Trophoblast cell (in vitro differentiated cells and primary cell): ENCODE data around the gene PRPF18.
A peak's percentile ranks its signal among the peaks of the same experiment; 100 is the strongest.

Experiments used
- DNase-seq, 2 donors: peaks; one replicate each; pipeline ENCODE4 v3.0.0-alpha.2; 2016
- H2AFZ ChIP-seq: 2 replicates; pipeline ENCODE4 v1.6.1; 2013; ENCODE audit warnings: low read length, moderate library complexity, mild to moderate bottlenecking; ENCODE audit not compliant: insufficient read depth, poor library complexity
- H2AK5ac ChIP-seq: 2 replicates; pipeline ENCODE4 v1.6.1; 2013; ENCODE audit warnings: mild to moderate bottlenecking, low read length
- H2BK120ac ChIP-seq: 2 replicates; pipeline ENCODE4 v1.6.1; 2013; ENCODE audit warnings: low read length, mild to moderate bottlenecking, moderate library complexity; ENCODE audit not compliant: insufficient read depth, poor library complexity
- H2BK12ac ChIP-seq: 2 replicates; pipeline ENCODE4 v1.6.1; 2013; ENCODE audit warnings: mild to moderate bottlenecking, low read length, moderate library complexity
- H2BK5ac ChIP-seq: 2 replicates; pipeline ENCODE4 v1.6.1; 2013; ENCODE audit warnings: low read length, low read depth, moderate library complexity, mild to moderate bottlenecking; ENCODE audit not compliant: poor library complexity
- H3K14ac ChIP-seq: 2 replicates; pipeline ENCODE4 v1.6.1; 2013; ENCODE audit warnings: mild to moderate bottlenecking, low read length
- H3K18ac ChIP-seq: 2 replicates; pipeline ENCODE4 v1.6.1; 2013; ENCODE audit warnings: mild to moderate bottlenecking, low read length
- H3K23ac ChIP-seq: 2 replicates; pipeline ENCODE4 v1.6.1; 2013; ENCODE audit warnings: low read length
- H3K27ac ChIP-seq: 2 replicates; pipeline ENCODE4 v1.5.1; 2013; ENCODE audit warnings: low read depth, mild to moderate bottlenecking, inconsistent platforms, low read length, moderate library complexity
- H3K27me3 ChIP-seq: 2 replicates; pipeline ENCODE4 v1.6.1; 2013; ENCODE audit warnings: inconsistent platforms, mild to moderate bottlenecking, low read length, moderate library complexity; ENCODE audit not compliant: insufficient read depth
- H3K36me3 ChIP-seq, 2 experiments: 1 replicate in 1 of 2; 2 replicates in 1 of 2; pipeline ENCODE4 v1.6.1; 2013; ENCODE audit warnings: low read length in 2 of 2, mild to moderate bottlenecking in 2 of 2, moderate library complexity in 1 of 2; ENCODE audit not compliant: insufficient read depth in 2 of 2, control insufficient read depth in 1 of 2
- H3K4ac ChIP-seq: 2 replicates; pipeline ENCODE4 v1.6.1; 2013; ENCODE audit warnings: low read depth, mild to moderate bottlenecking, low read length, moderate library complexity
- H3K4me1 ChIP-seq, 2 experiments: 1 replicate in 1 of 2; 2 replicates in 1 of 2; pipeline ENCODE4 v1.6.1; 2013; ENCODE audit warnings: low read length in 2 of 2, mild to moderate bottlenecking in 2 of 2, moderate library complexity in 1 of 2; ENCODE audit not compliant: insufficient read depth in 2 of 2, control insufficient read depth in 1 of 2
- H3K4me2 ChIP-seq: 2 replicates; pipeline ENCODE4 v1.6.1; 2013; ENCODE audit warnings: inconsistent platforms, mild to moderate bottlenecking, low read length, moderate library complexity
- H3K4me3 ChIP-seq: 2 replicates; pipeline ENCODE4 v1.5.1; 2013; ENCODE audit warnings: mild to moderate bottlenecking, low read depth, low read length, inconsistent platforms
- H3K79me1 ChIP-seq: one replicate; pipeline ENCODE4 v1.6.1; 2013; ENCODE audit warnings: low read length
- H3K79me2 ChIP-seq: 2 replicates; pipeline ENCODE4 v1.6.1; 2013; ENCODE audit warnings: low read length, mild to moderate bottlenecking; ENCODE audit not compliant: control insufficient read depth, insufficient read depth, poor library complexity
- H3K9ac ChIP-seq: 2 replicates; pipeline ENCODE4 v1.6.1; 2013; ENCODE audit warnings: mild to moderate bottlenecking, low read length
- H3K9me3 ChIP-seq: 2 replicates; pipeline ENCODE4 v1.6.1; 2013; ENCODE audit warnings: low read depth, mild to moderate bottlenecking, control low read depth, inconsistent platforms, low read length; ENCODE audit not compliant: insufficient read depth
- H4K12ac ChIP-seq: 2 replicates; pipeline ENCODE4 v1.6.1; 2013; ENCODE audit warnings: low read depth, mild to moderate bottlenecking, low read length, moderate library complexity
- H4K8ac ChIP-seq: 2 replicates; pipeline ENCODE4 v1.6.1; 2013; ENCODE audit warnings: low read depth, mild to moderate bottlenecking, low read length, moderate library complexity
- H4K91ac ChIP-seq: one replicate; pipeline ENCODE4 v1.6.1; 2013; ENCODE audit warnings: low read depth, mild to moderate bottlenecking, low read length, moderate library complexity
- WGBS: extraction: QIAGEN DNeasy Blood & Tissue Kit; methylation state at CpG from one replicate; pipeline ENCODE4 v1.1.7; 2013; ENCODE audit warnings: missing lambda C conversion rate; ENCODE audit not compliant: insufficient read length, insufficient coverage; ENCODE audit errors: extremely low coverage; 5-methylcytosine and 5-hydroxymethylcytosine counted together

PRPF18 gene

GRCh38 chr10:13668126-13668525 lies 81.4 kb downstream of the PRPF18 start:
- Histone ChIP-seq H2AK5ac (no peak overlapping the region), H2BK5ac (no peak overlapping the region), H3K36me3 (peaks cover 45 to 52% of the 10 kb centered on the region in 2 experiments), H4K8ac (no peak overlapping the region), H3K9ac (no peak overlapping the region), H3K27me3 (no peaks in the 10 kb centered on the region), H2BK12ac (peak overlapping the region; percentile 19), H2BK120ac (no peak overlapping the region), H3K4ac (no peak overlapping the region), H2AFZ (no peak overlapping the region), H4K12ac (no peak overlapping the region), H3K4me2 (no peak overlapping the region), H3K79me1 (peaks cover 10% of the 10 kb centered on the region), H4K91ac (no peak overlapping the region), H3K4me1 (peaks cover 12 to 21% of the 10 kb centered on the region in 2 experiments), H3K23ac (no peak overlapping the region), H3K18ac (no peak overlapping the region), H3K14ac (no peak overlapping the region), H3K79me2 (peaks cover 3% of the 10 kb centered on the region), H3K4me3 (no peak overlapping the region), H3K27ac (no peak overlapping the region), H3K9me3 (no peaks in the 10 kb centered on the region)
- no peak for DNase-seq
- WGBS = no CpG with 5 or more reads among the region's 4 CpGs

- Histone ChIP-seq H2AFZ (no peak overlapping the region), H3K14ac (peak overlapping the region; percentile 46), H2BK5ac (peak overlapping the region; percentile 62), H4K12ac (peak overlapping the region; percentile 31), H3K4me2 (no peak overlapping the region), H3K79me2 (peaks cover 3% of the 10 kb centered on the region), H2BK120ac (peak overlapping the region; percentile 85), H3K18ac (peak overlapping the region; percentile 83), H2BK12ac (peak overlapping the region; percentile 84), H3K27me3 (no peaks in the 10 kb centered on the region), H3K4me3 (no peak overlapping the region), H3K36me3 (peaks cover 47 to 50% of the 10 kb centered on the region in 2 experiments), H2AK5ac (peak overlapping the region; percentile 52), H4K91ac (peak overlapping the region; percentile 81), H3K4ac (no peak overlapping the region), H3K9me3 (no peaks in the 10 kb centered on the region), H3K79me1 (peaks cover 10% of the 10 kb centered on the region), H3K27ac (peak overlapping the region; percentile 59), H3K23ac (no peak overlapping the region), H3K4me1 (peaks cover 12 to 22% of the 10 kb centered on the region in 2 experiments), H4K8ac (peak overlapping the region; percentile 61), H3K9ac (no peak overlapping the region)
- no CpG with 5 or more reads among the region's 8 CpGs for WGBS
- no peak for DNase-seq
These were observed 82.6 kb downstream of the PRPF18 start for GRCh38 chr10:13669182-13669855.

- Histone ChIP-seq H3K23ac (no peak overlapping the region), H4K12ac (peak overlapping the region; percentile 31), H2AFZ (no peak overlapping the region), H3K27me3 (no peaks in the 10 kb centered on the region), H3K27ac (peak overlapping the region; percentile 59), H3K4me1 (peaks cover 12 to 22% of the 10 kb centered on the region in 2 experiments), H3K18ac (peak overlapping the region; percentile 83), H3K4me3 (no peak overlapping the region), H3K79me2 (peaks cover 3% of the 10 kb centered on the region), H4K91ac (peak overlapping the region; percentile 81), H3K79me1 (peaks cover 10% of the 10 kb centered on the region), H3K4me2 (no peak overlapping the region), H2BK5ac (peak overlapping the region; percentile 58), H3K4ac (no peak overlapping the region), H2BK12ac (peak overlapping the region; percentile 84), H3K36me3 (peaks cover 47 to 54% of the 10 kb centered on the region in 2 experiments), H3K14ac (peak overlapping the region; percentile 46), H2AK5ac (peak overlapping the region; percentile 56), H3K9me3 (no peaks in the 10 kb centered on the region), H4K8ac (peak overlapping the region; percentile 51), H2BK120ac (peak overlapping the region; percentile 85), H3K9ac (no peak overlapping the region)
- no CpG with 5 or more reads among the region's 12 CpGs for WGBS
- DNase-seq = peak; percentile 11 to 23
These were observed 83.1 kb downstream of the PRPF18 start for GRCh38 chr10:13669901-13670300.

GRCh38 chr10:13670311-13670710 lies 83.5 kb downstream of the PRPF18 start:
- no peak overlapping the region for H3K4ac ChIP-seq
- H3K36me3 ChIP-seq = peaks cover 47 to 55% of the 10 kb centered on the region in 2 experiments
- peaks cover 12 to 22% of the 10 kb centered on the region in 2 experiments for H3K4me1 ChIP-seq
- no peak overlapping the region for H2AFZ ChIP-seq
- no peak overlapping the region for H3K9ac ChIP-seq
- H3K9me3 ChIP-seq = no peaks in the 10 kb centered on the region
- no peak overlapping the region for H2BK5ac ChIP-seq
- no peaks in the 10 kb centered on the region for H3K27me3 ChIP-seq
- DNase-seq = no peak
- H3K79me1 ChIP-seq = peaks cover 10% of the 10 kb centered on the region
- H3K23ac ChIP-seq = no peak overlapping the region
- no peak overlapping the region for H3K4me3 ChIP-seq
- no peak overlapping the region for H3K4me2 ChIP-seq
- H2BK12ac ChIP-seq = no peak overlapping the region
- peaks cover 3% of the 10 kb centered on the region for H3K79me2 ChIP-seq
- H4K91ac ChIP-seq = no peak overlapping the region
- peak overlapping the region; percentile 59 for H3K27ac ChIP-seq
- H2AK5ac ChIP-seq = no peak overlapping the region
- no CpG with 5 or more reads among the region's 10 CpGs for WGBS
- no peak overlapping the region for H4K12ac ChIP-seq
- no peak overlapping the region for H4K8ac ChIP-seq
- no peak overlapping the region for H3K18ac ChIP-seq
- H2BK120ac ChIP-seq = no peak overlapping the region
- H3K14ac ChIP-seq = peak overlapping the region; percentile 21
